PC-3 (cell line): ENCODE measurements around the gene PRKAR2B. TPM values are rescaled to one million over a fixed set of nuclear protein-coding genes. Genes with fewer than 3 reads are reported as not detected.

Experiments used
- ATAC-seq: fragments of 200-7000 bp; cut with Tn5 transposase; 2 replicates; pipeline ENCODE4 v1.9.1; 2020; ENCODE audit warnings: mild to moderate bottlenecking, moderate library complexity
- BruUV-seq: library from RNA; stranded (reverse); fragments of 400-500 nt; replicated peaks from 2 replicates; lab custom pipeline; 2021; lab: Mats Ljungman, UMichigan
- CTCF ChIA-PET: fragments of 300-600 bp; sonication (Branson Sonifier 250); formaldehyde crosslinking; loops from one replicate; lab custom pipeline; 2022; ENCODE audit warnings: antibody characterized with exemption; lab: Charles Lee
- POLR2A ChIA-PET: fragments of 300-600 bp; sonication (Branson Sonifier 250); formaldehyde crosslinking; loops from one replicate; lab custom pipeline; 2022; ENCODE audit warnings: antibody characterized with exemption; ENCODE audit not compliant: unreplicated experiment; lab: Charles Lee
- DNase-seq: peaks from one replicate; pipeline ENCODE4 v3.0.0-alpha.2; 2015
- H2AFZ ChIP-seq: fragments of 300-600 bp; sonication (generic); 2 replicates; pipeline ENCODE4 v1.6.0; 2016; ENCODE audit warnings: antibody characterized with exemption, low read length
- H3F3A ChIP-seq: fragments of 300-600 bp; sonication (generic); one replicate; pipeline ENCODE4 v1.6.0; 2017; ENCODE audit warnings: antibody characterized with exemption, low read length, control low read depth, mild to moderate bottlenecking; ENCODE audit not compliant: unreplicated experiment
- H3K27ac ChIP-seq: fragments of 300-600 bp; sonication (generic); 2 replicates; pipeline ENCODE4 v1.5.1; 2016; ENCODE audit warnings: mild to moderate bottlenecking, low read length
- H3K27me3 ChIP-seq: fragments of 300-600 bp; sonication (generic); 2 replicates; pipeline ENCODE4 v1.6.1; 2016; ENCODE audit warnings: low read length, mixed read lengths
- H3K36me3 ChIP-seq: fragments of 300-600 bp; sonication (generic); 2 replicates; pipeline ENCODE4 v1.6.1; 2016; ENCODE audit warnings: low read depth, mixed run types, low read length, mixed read lengths
- H3K4me1 ChIP-seq: fragments of 300-600 bp; sonication (generic); 2 replicates; pipeline ENCODE4 v1.5.1; 2016; ENCODE audit warnings: low read length; ENCODE audit not compliant: insufficient read depth
- H3K4me2 ChIP-seq: fragments of 300-600 bp; sonication (generic); 2 replicates; pipeline ENCODE4 v1.6.0; 2016; ENCODE audit warnings: low read length
- H3K4me3 ChIP-seq: fragments of 300-600 bp; sonication (generic); 2 replicates; pipeline ENCODE4 v1.5.1; 2016; ENCODE audit warnings: mild to moderate bottlenecking, low read length, mixed read lengths
- H3K79me2 ChIP-seq: fragments of 300-600 bp; sonication (generic); 2 replicates; pipeline ENCODE4 v1.6.1; 2017; ENCODE audit warnings: low read length, mixed read lengths
- H3K9ac ChIP-seq: fragments of 300-600 bp; sonication (generic); 2 replicates; pipeline ENCODE4 v1.6.0; 2016; ENCODE audit warnings: mild to moderate bottlenecking, low read length
- H3K9me2 ChIP-seq: fragments of 300-600 bp; sonication (generic); replicated peaks from 2 replicates; pipeline ENCODE4 v1.6.1; 2016; ENCODE audit warnings: mixed run types, low read length, mixed read lengths
- H3K9me3 ChIP-seq: fragments of 300-600 bp; sonication (generic); 2 replicates; pipeline ENCODE4 v1.6.1; 2016; ENCODE audit warnings: low read length, mixed read lengths
- H4K20me1 ChIP-seq: fragments of 300-600 bp; sonication (generic); 2 replicates; pipeline ENCODE4 v1.6.1; 2016; ENCODE audit warnings: low read length, mixed read lengths
- CTCF ChIP-seq: fragments of 300-600 bp; sonication (generic); conservative IDR thresholded peaks from 2 replicates; pipeline ENCODE4 v1.5.1; 2017; ENCODE audit warnings: antibody characterized with exemption, low read depth, mild to moderate bottlenecking, low read length
- EZH2 ChIP-seq: fragments of 300-600 bp; sonication (generic); IDR thresholded peaks from one replicate; pipeline ENCODE4 v1.6.1; 2017; ENCODE audit warnings: antibody characterized with exemption, mild to moderate bottlenecking, low read length; ENCODE audit not compliant: unreplicated experiment
- EZH2phosphoT487 ChIP-seq: fragments of 300-600 bp; sonication (generic); IDR thresholded peaks from 2 replicates; pipeline ENCODE4 v1.6.1; 2018; ENCODE audit warnings: mild to moderate bottlenecking, antibody characterized with exemption, low read length, borderline replicate concordance
- intact Hi-C: fragments of 100-400 bp; cut with micrococcal nuclease; formaldehyde crosslinking; loops from 2 replicates; pipeline ENCODE4 v1.9.0; 2023
- total RNA-seq: library from RNA; depleted of rRNA; stranded (reverse); fragments of >200 nt; gene quantifications from 2 replicates; pipeline ENCODE4 v1.2.3, GENCODE V29; 2014

The PRKAR2B gene
- total RNA-seq, 1 experiment from 2014 or later = 0.29 TPM

GRCh38 chr7:107118109-107118900 lies 73.8 kb downstream of the PRKAR2B start:
- Histone ChIP-seq H3K36me3 (no peaks in the 10 kb centered on the region), H3K4me3 (no peak overlapping the region), H3K9me3 (no peaks in the 10 kb centered on the region), H3K9me2 (no peaks in the 10 kb centered on the region), H3K9ac (no peak overlapping the region), H3F3A (no peaks in the 10 kb centered on the region), H3K27me3 (peaks cover 19% of the 10 kb centered on the region; the same call in 1 of the 2 replicates), H2AFZ (no peak overlapping the region), H3K27ac (no peak overlapping the region), H3K4me1 (peaks cover 7% of the 10 kb centered on the region; the same call in 1 of the 2 replicates), H3K4me2 (no peak overlapping the region), H4K20me1 (no peaks in the 10 kb centered on the region), H3K79me2 (no peaks in the 10 kb centered on the region)
- no peak for TF ChIP-seq EZH2
- TF ChIP-seq CTCF = no peak
- no peak for TF ChIP-seq EZH2phosphoT487
- BruUV-seq = no TSS peak
- ChIA-PET POLR2A (no interaction called here), CTCF (no interaction called here)
- intact Hi-C loops = no loop called here
- ATAC-seq = no peak
- DNase-seq = no peak

- ATAC-seq (no peak), DNase-seq (no peak)
- Histone ChIP-seq H4K20me1 (no peaks in the 10 kb centered on the region), H3K9me2 (no peaks in the 10 kb centered on the region), H3K4me3 (no peak overlapping the region), H3K9ac (no peak overlapping the region), H3K4me2 (no peak overlapping the region), H3K36me3 (no peaks in the 10 kb centered on the region), H3K9me3 (no peaks in the 10 kb centered on the region), H3K27ac (no peak overlapping the region), H3K4me1 (peaks cover 7% of the 10 kb centered on the region; the same call in 1 of the 2 replicates), H3K27me3 (peaks cover 12% of the 10 kb centered on the region; the same call in 1 of the 2 replicates), H3K79me2 (no peaks in the 10 kb centered on the region), H2AFZ (no peak overlapping the region), H3F3A (no peaks in the 10 kb centered on the region)
- POLR2A ChIA-PET = no interaction called here
- BruUV-seq = no TSS peak
- intact Hi-C loops = no loop called here
- TF ChIP-seq EZH2phosphoT487 (no peak), EZH2 (no peak), CTCF (no peak)
- CTCF ChIA-PET = interaction anchor here (0.6 kb wide), 1 partner anchor 977 kb away, joined by 4 read pairs; no protein-coding TSS in a partner anchor
These were observed 75.0 kb downstream of the PRKAR2B start for GRCh38 chr7:107119376-107120105.
